HL-60 (cell line): ENCODE measurements around the gene IRF6.

Source experiments
- DNase-seq, 2 experiments: peaks; one replicate each; pipeline ENCODE4 v3.0.0-alpha.2; 2010 to 2020; ENCODE audit warnings: low read depth in 1 of 2, low spot score in 1 of 2
- H3K27ac ChIP-seq: fragments of 250-450 bp; sonication (Bioruptor Pico); replicated peaks from 2 replicates; pipeline ENCODE4 v1.5.1; 2020; ENCODE audit warnings: mild to moderate bottlenecking, moderate library complexity
- H3K27me3 ChIP-seq: fragments of 250-450 bp; sonication (Bioruptor Pico); 2 replicates; pipeline ENCODE4 v1.5.1; 2021; ENCODE audit warnings: mild to moderate bottlenecking, moderate library complexity; ENCODE audit not compliant: insufficient read depth, poor library complexity, severe bottlenecking
- H3K4me3 ChIP-seq: replicated peaks from 2 replicates; pipeline ENCODE4 v1.5.1; 2011; ENCODE audit warnings: mild to moderate bottlenecking, control low read depth, low read length; ENCODE audit not compliant: insufficient read depth
- GABPA ChIP-seq: IDR thresholded peaks from 2 replicates; pipeline ENCODE4 v1.6.1; 2012; ENCODE audit warnings: low read depth
- POLR2AphosphoS5 ChIP-seq: IDR thresholded peaks from 2 replicates; pipeline ENCODE4 v1.6.1; 2012; ENCODE audit warnings: low read depth
- REST ChIP-seq: IDR thresholded peaks from 2 replicates; pipeline ENCODE4 v1.6.1; 2012; ENCODE audit warnings: low read depth; ENCODE audit not compliant: insufficient replicate concordance
- SPI1 ChIP-seq: IDR thresholded peaks from 2 replicates; pipeline ENCODE4 v1.6.1; 2012; ENCODE audit warnings: low read depth, mild to moderate bottlenecking, borderline replicate concordance
- TF ChIP-seq, protein P1 (sequence below): IDR thresholded peaks from one replicate; pipeline ENCODE4 v1.5.1; 2011; ENCODE audit warnings: low read length, control low read depth, inconsistent platforms; ENCODE audit not compliant: insufficient read depth

IRF6 gene

GRCh38 chr1:209854196-209854595 lies 48.3 kb upstream of the IRF6 start:
- no peak overlapping the region for H3K27ac ChIP-seq
- H3K4me3 ChIP-seq, result no peak overlapping the region
- TF ChIP-seq, protein P1, sequence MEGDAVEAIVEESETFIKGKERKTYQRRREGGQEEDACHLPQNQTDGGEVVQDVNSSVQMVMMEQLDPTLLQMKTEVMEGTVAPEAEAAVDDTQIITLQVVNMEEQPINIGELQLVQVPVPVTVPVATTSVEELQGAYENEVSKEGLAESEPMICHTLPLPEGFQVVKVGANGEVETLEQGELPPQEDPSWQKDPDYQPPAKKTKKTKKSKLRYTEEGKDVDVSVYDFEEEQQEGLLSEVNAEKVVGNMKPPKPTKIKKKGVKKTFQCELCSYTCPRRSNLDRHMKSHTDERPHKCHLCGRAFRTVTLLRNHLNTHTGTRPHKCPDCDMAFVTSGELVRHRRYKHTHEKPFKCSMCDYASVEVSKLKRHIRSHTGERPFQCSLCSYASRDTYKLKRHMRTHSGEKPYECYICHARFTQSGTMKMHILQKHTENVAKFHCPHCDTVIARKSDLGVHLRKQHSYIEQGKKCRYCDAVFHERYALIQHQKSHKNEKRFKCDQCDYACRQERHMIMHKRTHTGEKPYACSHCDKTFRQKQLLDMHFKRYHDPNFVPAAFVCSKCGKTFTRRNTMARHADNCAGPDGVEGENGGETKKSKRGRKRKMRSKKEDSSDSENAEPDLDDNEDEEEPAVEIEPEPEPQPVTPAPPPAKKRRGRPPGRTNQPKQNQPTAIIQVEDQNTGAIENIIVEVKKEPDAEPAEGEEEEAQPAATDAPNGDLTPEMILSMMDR, result no peak
- TF ChIP-seq REST, result no peak
- no peak for TF ChIP-seq GABPA
- no peak for TF ChIP-seq SPI1
- no peak for TF ChIP-seq POLR2AphosphoS5
- no peaks in the 10 kb centered on the region for H3K27me3 ChIP-seq
- DNase-seq, result no peak

DNA sequence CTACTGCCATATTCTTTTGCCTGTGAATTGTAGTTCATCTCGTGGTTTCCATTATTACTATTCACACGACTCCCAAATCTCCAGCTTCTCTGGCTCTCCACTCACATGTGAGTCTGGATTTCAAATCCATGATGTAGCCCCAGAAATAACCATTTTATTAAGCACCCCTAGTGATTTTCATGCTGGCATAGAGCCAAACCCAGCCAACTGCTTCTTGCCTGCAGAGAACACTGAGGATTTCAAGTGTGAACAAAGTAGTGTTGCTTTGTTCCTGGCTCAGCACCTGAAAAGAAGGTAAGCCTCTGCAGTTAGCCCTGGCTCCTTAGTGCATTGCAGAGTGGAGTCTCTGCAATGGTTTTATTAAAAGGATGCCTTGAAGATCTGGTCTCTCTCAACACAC lies 47.7 kb upstream of the IRF6 start:
- no peaks in the 10 kb centered on the region for H3K27me3 ChIP-seq
- H3K27ac ChIP-seq, result no peak overlapping the region
- H3K4me3 ChIP-seq, result no peak overlapping the region
- TF ChIP-seq GABPA (no peak), REST (no peak), SPI1 (no peak), POLR2AphosphoS5 (no peak)
- DNase-seq, result no peak

DNA sequence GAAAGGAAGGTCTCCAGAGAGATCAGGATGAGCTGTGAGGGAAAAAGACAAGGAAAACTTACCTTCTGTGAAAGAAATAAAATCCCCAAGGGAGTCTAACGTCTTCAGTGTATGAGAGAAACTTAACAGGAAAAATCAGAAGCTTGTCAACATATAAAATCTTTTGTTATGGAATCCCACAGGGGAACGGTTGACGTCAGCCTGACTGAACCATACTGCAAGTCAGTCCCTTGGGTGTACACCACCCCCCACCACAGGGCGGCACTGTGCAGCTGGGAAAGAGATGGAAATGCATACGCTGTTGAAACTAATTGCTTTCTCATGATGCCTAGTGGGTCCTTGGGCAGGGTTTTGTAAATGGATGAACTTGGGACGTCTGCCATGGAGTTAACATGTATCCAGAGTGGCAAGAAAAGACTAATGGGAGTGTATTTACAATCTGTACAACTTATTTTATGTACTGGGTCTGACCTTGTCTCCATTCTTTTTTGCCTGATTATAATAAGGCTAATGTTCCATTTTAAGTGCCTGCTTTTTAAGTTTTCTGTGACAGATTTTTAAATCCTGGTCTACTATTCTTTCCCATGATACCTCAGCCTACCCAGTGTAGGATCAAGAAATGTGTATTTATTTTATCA lies 44.5 kb upstream of the IRF6 start:
- TF ChIP-seq, protein P1, result peak; percentile 72
- TF ChIP-seq SPI1, result no peak
- peak; percentile 29 to 48 for DNase-seq
- Histone ChIP-seq H3K27ac (no peak overlapping the region), H3K27me3 (no peaks in the 10 kb centered on the region), H3K4me3 (no peak overlapping the region)

DNA sequence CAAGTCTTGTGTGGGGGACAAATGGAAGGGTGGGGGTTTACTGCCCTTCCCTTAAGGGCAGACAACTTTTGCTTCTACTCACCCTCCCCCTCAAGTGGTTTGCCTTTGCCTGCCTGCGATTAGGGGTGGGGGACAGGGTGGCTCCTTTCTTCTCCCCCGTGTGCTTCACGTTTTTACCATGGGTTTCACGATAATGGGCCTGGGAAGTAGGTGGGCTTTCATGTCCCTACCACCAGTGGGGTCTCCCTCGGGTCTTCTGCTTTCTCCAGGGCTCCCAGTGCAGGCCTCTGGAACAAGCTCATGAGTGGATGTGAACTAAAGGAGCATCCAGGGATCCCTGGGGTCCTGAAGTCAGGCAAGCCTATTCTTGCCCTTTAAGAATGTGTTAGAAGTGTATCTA lies 43.4 kb upstream of the IRF6 start:
- H3K4me3 ChIP-seq, result no peak overlapping the region
- no peaks in the 10 kb centered on the region for H3K27me3 ChIP-seq
- no peak for DNase-seq
- TF ChIP-seq REST, result no peak
- H3K27ac ChIP-seq, result no peak overlapping the region
